Muscle layer of colon (tissue), 2 donors: Measurements from ENCODE around the gene PCARE.

Experiments
- H3K27ac ChIP-seq: one replicate; pipeline ENCODE4 v1.7.0; 2013; ENCODE audit warnings: low read depth, mild to moderate bottlenecking, low read length, moderate library complexity
- H3K27me3 ChIP-seq, 2 donors: one replicate each; pipeline ENCODE4 v1.7.0; 2013; ENCODE audit warnings: low read length in 2 of 2, mild to moderate bottlenecking in 2 of 2; ENCODE audit not compliant: insufficient read depth in 2 of 2, control insufficient read depth in 1 of 2
- H3K36me3 ChIP-seq: one replicate; pipeline ENCODE4 v1.7.0; 2013; ENCODE audit warnings: mild to moderate bottlenecking, low read length; ENCODE audit not compliant: insufficient read depth
- H3K4me1 ChIP-seq: one replicate; pipeline ENCODE4 v1.7.0; 2013; ENCODE audit warnings: mild to moderate bottlenecking, low read length; ENCODE audit not compliant: insufficient read depth
- H3K4me3 ChIP-seq, 2 donors: one replicate each; pipeline ENCODE4 v1.7.0; 2013; ENCODE audit warnings: low read length in 2 of 2, low read depth in 1 of 2, mild to moderate bottlenecking in 1 of 2, moderate library complexity in 1 of 2
- H3K9ac ChIP-seq: one replicate; pipeline ENCODE4 v1.7.0; 2013; ENCODE audit warnings: low read length
- H3K9me3 ChIP-seq: one replicate; pipeline ENCODE4 v1.7.0; 2013; ENCODE audit warnings: mild to moderate bottlenecking, low read length
- donor health status: abdominal sarcoma.
- donor health status: Adenocarcinoma of cecum.

PCARE gene

DNA sequence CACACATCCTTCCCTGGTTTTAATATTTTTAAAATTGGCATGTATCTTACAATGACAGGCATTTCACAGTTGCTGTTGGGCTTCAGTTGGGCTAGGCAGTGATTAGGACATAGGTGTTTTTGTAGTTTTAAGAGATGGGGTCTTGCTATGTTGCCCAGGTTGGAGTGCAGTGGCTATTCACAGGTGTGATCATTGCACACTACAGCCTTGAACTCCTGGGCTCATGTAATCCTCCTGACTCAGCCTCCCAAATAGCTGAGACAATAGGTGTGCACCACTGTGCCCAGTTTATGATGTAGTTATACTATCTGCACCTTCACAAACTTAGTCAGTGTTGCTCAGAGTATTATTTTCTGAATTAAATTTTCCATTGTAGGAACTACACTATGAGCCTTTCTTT, 43.3 kb downstream of the PCARE start:
- no peaks in the 10 kb centered on the region for H3K27me3 ChIP-seq
- no peaks in the 10 kb centered on the region for H3K4me1 ChIP-seq
- H3K36me3 ChIP-seq = no peaks in the 10 kb centered on the region
- H3K27ac ChIP-seq = no peak overlapping the region
- no peak overlapping the region for H3K4me3 ChIP-seq
- H3K9me3 ChIP-seq = no peaks in the 10 kb centered on the region
- no peak overlapping the region for H3K9ac ChIP-seq

DNA sequence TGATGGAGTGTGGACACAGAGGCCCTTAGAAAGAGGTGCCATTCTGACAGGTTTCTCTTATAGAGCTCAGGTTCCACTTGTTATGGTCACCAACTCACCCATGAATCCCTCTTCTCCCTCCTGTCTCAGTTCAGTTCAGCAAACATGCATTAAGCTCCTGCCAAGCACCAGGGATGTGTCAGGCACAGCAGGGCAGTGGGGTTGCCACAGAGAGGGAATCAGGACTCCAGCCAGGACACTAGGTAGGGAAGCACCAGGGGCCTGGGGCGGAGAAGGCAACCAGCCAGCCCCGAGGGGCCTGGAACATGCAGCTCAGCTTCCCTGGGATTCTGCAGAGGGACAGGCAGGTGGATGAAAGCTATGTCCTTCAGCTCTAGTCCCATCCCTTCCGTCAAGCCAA, 48.6 kb downstream of the PCARE start:
- Histone ChIP-seq H3K27me3 (no peaks in the 10 kb centered on the region), H3K36me3 (no peaks in the 10 kb centered on the region), H3K4me1 (no peaks in the 10 kb centered on the region), H3K9ac (no peak overlapping the region), H3K4me3 (no peak overlapping the region), H3K27ac (no peak overlapping the region), H3K9me3 (no peaks in the 10 kb centered on the region)

DNA sequence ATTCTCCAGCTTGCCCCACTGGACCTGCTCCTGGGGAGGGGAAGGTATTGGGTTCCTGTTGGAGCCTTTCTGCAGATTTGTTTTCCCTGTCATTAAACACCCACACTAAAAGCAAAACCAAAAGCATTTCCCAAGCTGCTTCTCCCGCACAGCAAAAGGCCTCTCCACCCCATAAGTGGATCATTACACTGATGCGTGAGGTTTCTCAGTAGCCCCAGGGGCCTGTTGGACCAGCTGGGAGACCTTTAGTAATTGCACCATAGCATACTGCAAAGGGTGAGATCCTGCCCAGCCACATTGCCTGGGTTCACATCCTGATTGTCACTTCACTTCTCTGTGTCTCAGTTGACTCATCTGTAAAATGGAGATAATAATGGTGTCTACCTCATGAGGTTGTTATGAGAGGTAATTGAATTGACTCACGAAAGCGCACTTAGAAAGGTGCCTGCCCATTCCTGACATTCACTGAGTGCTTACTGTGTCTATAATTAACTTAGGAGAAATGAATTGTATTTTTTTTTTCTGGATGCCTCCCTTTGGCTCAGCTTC, 49.4 kb downstream of the PCARE start:
- no peaks in the 10 kb centered on the region for H3K36me3 ChIP-seq
- no peak overlapping the region for H3K9ac ChIP-seq
- H3K9me3 ChIP-seq = no peaks in the 10 kb centered on the region
- H3K27ac ChIP-seq = no peak overlapping the region
- H3K4me1 ChIP-seq = no peaks in the 10 kb centered on the region
- no peaks in the 10 kb centered on the region for H3K27me3 ChIP-seq
- no peak overlapping the region for H3K4me3 ChIP-seq

DNA sequence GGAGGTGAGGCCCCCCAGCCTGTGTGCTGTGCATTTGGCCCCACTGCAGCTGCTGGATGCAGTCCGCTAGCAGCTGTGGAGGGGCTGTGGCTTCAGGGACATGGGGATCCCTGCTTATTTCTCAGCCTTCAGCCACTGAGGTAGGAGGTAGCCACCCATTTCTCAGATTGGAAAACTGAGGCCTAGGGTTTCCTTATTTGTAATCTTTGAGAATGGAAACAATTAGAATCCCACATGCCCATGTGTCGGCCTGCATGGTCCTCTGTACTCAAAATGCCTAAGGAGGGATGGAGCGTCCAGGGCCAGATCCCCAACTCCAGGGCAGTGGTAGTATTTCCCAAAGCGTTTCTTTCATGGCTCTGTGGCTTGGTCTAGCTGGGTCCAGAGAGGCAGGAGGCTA, 51.1 kb downstream of the PCARE start:
- Histone ChIP-seq H3K27me3 (no peaks in the 10 kb centered on the region), H3K4me1 (no peaks in the 10 kb centered on the region), H3K9ac (no peak overlapping the region), H3K9me3 (no peaks in the 10 kb centered on the region), H3K36me3 (no peaks in the 10 kb centered on the region), H3K27ac (no peak overlapping the region), H3K4me3 (no peak overlapping the region)

DNA sequence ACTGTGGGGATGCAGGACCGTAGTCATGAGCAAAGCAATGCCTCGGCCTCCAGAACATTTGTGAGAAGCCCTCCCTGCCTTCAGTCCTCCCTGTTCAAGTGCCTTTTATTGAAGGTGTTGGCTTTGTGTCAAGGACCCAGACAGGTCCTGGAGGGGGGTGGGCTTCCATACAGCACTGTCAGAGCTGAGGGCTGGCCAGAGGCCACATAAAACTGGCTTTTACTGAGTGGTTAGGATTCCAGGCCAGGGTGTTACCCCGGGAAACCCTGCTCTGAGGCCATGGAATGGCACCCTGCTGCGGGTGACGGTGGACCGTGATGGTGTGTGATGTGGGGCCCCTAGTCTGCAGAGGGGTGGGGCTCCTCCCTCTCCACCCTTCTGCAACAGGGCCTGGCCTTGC, 51.6 kb downstream of the PCARE start:
- Histone ChIP-seq H3K9me3 (no peaks in the 10 kb centered on the region), H3K9ac (no peak overlapping the region), H3K4me1 (no peaks in the 10 kb centered on the region), H3K36me3 (no peaks in the 10 kb centered on the region), H3K4me3 (no peak overlapping the region), H3K27ac (no peak overlapping the region), H3K27me3 (no peaks in the 10 kb centered on the region)

DNA sequence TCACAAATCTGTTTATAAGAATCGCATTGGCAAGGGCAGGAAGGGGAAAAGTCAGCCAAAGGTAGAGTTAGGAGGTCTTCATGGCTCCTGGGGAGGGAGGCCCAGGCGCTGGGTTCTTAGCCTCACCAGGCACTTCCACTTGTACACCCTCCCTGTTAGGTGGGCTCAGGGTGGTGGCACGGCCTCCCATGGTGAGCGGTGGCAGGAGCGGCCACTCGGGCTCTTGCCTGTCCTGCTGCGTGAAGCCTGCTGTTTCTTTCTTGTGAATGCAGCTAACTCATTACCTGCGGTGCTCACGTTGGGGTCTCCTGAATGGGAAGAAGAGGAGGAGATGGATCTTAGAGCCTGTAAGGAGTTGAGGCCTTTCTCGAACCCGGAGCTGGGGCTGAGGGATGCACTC, 52.4 kb downstream of the PCARE start:
- Histone ChIP-seq H3K9ac (no peak overlapping the region), H3K36me3 (no peaks in the 10 kb centered on the region), H3K27me3 (no peaks in the 10 kb centered on the region), H3K4me1 (no peaks in the 10 kb centered on the region), H3K27ac (no peak overlapping the region), H3K9me3 (no peaks in the 10 kb centered on the region), H3K4me3 (no peak overlapping the region)

DNA sequence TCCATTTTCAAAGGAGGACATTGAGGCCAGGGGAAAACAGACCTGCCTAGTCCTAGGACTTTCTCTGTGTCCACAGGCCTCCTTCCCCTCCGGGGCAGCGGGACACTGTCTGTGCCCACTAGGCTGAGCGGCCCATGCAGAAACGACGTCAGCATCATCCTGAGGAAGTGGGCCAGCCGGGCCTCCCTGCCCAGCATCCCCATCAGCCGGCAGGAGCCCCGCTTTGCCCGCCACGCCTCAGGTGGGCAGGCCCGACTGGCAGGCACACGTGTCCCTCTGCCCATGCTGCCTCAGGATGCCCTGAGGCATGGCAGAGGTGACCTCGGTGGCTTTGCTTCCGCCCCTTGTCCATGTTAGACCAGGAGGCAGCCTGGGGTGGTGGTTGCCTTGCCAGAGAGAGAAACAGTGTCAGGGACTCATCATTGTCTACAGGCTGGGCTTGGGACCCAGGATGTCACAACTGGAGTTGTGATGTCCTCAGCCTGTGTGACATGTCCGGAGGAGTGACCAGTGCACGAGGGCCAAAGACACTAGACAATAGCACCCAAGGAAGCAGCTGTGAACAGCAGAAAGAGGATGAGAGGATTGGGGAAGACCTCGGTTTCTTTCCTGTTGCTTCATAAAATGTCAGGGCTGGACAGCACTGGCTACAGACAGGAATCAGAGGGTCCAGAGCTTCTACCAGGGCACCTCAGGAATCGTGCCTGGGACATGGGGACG, 56.4 kb downstream of the PCARE start:
- no peaks in the 10 kb centered on the region for H3K36me3 ChIP-seq
- H3K27me3 ChIP-seq = no peaks in the 10 kb centered on the region
- peaks cover 7% of the 10 kb centered on the region for H3K4me1 ChIP-seq
- H3K4me3 ChIP-seq = no peak overlapping the region
- no peak overlapping the region for H3K27ac ChIP-seq
- H3K9me3 ChIP-seq = no peaks in the 10 kb centered on the region
- H3K9ac ChIP-seq = no peak overlapping the region

DNA sequence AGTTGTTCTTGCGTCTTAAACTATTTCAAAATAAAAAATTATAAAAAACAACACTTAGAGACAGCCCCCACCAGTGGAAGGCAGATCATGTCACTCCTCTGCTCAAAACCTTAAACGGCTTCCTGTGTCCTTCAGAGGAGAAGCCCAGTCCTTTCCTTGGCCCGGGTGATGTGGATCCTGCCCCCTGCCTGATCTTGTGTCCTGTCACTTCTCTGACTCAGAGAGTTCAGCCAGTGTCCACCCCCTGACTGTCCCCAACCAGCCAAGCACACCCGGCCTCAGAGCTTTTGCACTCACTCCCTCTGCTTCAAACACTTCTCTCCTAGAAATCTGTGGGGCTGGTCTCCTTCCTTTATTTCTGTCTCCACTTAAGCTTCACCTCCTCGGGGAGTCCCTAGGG, 57.8 kb downstream of the PCARE start:
- Histone ChIP-seq H3K9ac (no peak overlapping the region), H3K27me3 (no peaks in the 10 kb centered on the region), H3K9me3 (no peaks in the 10 kb centered on the region), H3K4me1 (peaks cover 21% of the 10 kb centered on the region), H3K27ac (no peak overlapping the region), H3K4me3 (no peak overlapping the region), H3K36me3 (no peaks in the 10 kb centered on the region)

DNA sequence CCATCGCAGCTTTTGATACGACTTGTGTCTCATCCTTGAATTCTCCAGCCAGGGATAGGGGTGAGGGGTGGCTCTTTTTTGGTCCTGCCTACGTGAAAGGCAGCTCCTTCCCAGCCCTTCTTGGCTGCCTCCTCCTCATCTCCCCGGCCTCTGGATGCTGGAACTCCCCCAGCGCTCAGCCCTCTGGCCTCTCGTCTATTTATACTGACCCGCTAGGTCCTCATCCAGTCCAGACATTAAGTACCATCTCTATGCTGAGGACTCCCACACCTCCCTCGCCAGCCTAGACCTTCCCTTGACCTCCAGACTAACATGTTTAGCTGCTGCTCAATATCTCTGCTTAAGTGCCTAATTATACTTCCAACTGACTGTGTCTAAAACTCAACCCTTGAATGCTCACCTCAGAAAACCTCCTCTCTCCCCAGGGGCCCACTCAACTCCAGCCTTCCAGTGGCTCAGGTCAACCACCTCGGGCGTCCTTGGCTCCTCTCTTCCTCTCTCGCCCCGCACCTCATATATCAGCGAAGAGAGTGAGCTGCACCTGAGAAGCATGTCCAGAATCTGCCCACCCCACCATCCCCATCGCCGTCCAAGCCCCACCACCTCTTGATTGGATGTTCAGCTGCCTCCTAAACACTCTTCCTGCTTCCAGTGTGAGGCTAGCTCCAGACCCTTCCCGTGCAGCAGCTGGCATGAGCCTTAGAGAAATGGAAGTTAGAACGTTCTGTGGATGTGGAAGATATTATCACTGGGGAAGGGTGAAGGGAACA, 58.4 kb downstream of the PCARE start:
- Histone ChIP-seq H3K36me3 (no peaks in the 10 kb centered on the region), H3K27me3 (no peaks in the 10 kb centered on the region), H3K4me1 (peaks cover 27% of the 10 kb centered on the region), H3K9ac (no peak overlapping the region), H3K4me3 (no peak overlapping the region), H3K9me3 (no peaks in the 10 kb centered on the region), H3K27ac (no peak overlapping the region)

DNA sequence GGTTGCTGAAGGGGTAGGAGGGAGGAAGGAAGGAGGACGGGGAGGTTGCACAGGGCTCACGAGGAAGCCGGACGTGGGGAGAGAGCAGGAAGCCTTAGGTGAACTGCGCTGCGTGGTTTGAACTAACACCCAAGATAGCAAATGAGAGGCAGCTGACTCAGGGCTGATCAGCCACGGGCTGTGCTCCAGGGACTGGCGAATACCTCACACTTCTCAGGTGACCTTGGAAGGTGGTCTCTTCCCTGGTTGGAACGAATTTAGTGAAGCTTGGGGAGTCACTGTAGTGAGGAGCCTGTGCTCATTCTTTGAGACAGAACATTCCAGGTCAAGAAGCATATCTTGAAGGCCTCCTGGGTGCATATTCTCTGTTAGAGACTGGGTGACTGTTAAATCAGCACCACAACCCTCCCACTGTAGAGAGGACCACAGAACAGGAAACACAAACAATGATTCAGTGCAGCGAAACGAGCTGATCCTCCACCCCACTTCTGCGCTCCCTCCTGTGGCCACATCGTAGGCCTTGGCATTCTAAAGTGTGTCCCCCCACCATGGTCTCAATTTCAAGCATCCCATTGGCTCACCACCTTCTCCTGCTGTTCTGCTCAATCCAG, 59.4 kb downstream of the PCARE start:
- Histone ChIP-seq H3K4me1 (peaks cover 29% of the 10 kb centered on the region), H3K9ac (no peak overlapping the region), H3K27me3 (no peaks in the 10 kb centered on the region), H3K9me3 (no peaks in the 10 kb centered on the region), H3K27ac (no peak overlapping the region), H3K36me3 (no peaks in the 10 kb centered on the region), H3K4me3 (no peak overlapping the region)

DNA sequence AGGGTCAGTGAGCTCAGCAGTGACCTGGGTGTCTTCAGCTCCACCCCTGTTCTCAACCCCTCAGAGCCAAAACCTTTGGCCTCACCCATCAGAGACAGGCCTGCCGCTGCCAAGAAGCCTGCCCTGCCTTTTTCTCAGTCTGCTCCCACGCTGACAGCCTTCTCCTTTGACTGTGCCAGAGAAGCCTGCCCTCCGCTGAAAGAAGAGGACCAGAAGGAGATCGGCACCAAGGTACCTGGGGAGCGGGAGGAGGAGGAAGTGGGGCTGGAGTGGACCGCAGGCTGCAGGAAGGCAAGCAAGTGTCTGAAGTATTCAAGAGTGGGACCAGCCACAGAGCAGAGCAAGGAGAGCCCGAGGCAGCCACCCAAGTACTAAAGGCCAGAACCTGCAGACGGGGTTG, 60.0 kb downstream of the PCARE start:
- Histone ChIP-seq H3K9ac (no peak overlapping the region), H3K9me3 (no peaks in the 10 kb centered on the region), H3K27ac (no peak overlapping the region), H3K4me1 (peaks cover 29% of the 10 kb centered on the region), H3K4me3 (no peak overlapping the region), H3K27me3 (no peaks in the 10 kb centered on the region), H3K36me3 (no peaks in the 10 kb centered on the region)
